H9 (cell line): ENCODE measurements around the gene RDH5. TPM values are rescaled to one million over a fixed set of nuclear protein-coding genes. Genes with fewer than 3 reads are reported as not detected.

Source experiments
- DNase-seq: peaks from one replicate; pipeline ENCODE4 v3.0.0-alpha.2; 2017
- H2AFZ ChIP-seq: one replicate; pipeline ENCODE4 v1.6.1; 2013; ENCODE audit warnings: mild to moderate bottlenecking, low read length, control low read depth, moderate library complexity
- H2AK5ac ChIP-seq: 2 replicates; pipeline ENCODE4 v1.6.1; 2013; ENCODE audit warnings: low read length, control low read depth, mixed read lengths; ENCODE audit not compliant: insufficient read length
- H2BK120ac ChIP-seq: one replicate; pipeline ENCODE4 v1.6.1; 2013; ENCODE audit warnings: low read depth, mild to moderate bottlenecking, low read length, control low read depth, inconsistent platforms; ENCODE audit not compliant: poor library complexity, severe bottlenecking
- H2BK12ac ChIP-seq: 2 replicates; pipeline ENCODE4 v1.6.1; 2013; ENCODE audit warnings: low read length, control low read depth, mixed read lengths, low read depth; ENCODE audit not compliant: insufficient read length
- H2BK15ac ChIP-seq: 2 replicates; pipeline ENCODE4 v1.6.1; 2013; ENCODE audit warnings: low read depth, low read length, control low read depth
- H2BK20ac ChIP-seq: one replicate; pipeline ENCODE4 v1.6.1; 2013; ENCODE audit warnings: low read depth, mild to moderate bottlenecking, low read length, control low read depth, inconsistent platforms; ENCODE audit not compliant: poor library complexity, severe bottlenecking
- H2BK5ac ChIP-seq: 2 replicates; pipeline ENCODE4 v1.6.1; 2013; ENCODE audit warnings: low read length, control low read depth, mixed read lengths; ENCODE audit not compliant: insufficient read length
- H3K14ac ChIP-seq: 2 replicates; pipeline ENCODE4 v1.6.1; 2013; ENCODE audit warnings: low read length, control low read depth; ENCODE audit not compliant: insufficient read depth
- H3K18ac ChIP-seq: 2 replicates; pipeline ENCODE4 v1.6.1; 2013; ENCODE audit warnings: low read depth, mild to moderate bottlenecking, mixed read lengths, low read length, control low read depth; ENCODE audit not compliant: insufficient read length
- H3K23ac ChIP-seq: 2 replicates; pipeline ENCODE4 v1.6.1; 2013; ENCODE audit warnings: low read length, control low read depth, mixed read lengths, low read depth; ENCODE audit not compliant: insufficient read length
- H3K23me2 ChIP-seq: 2 replicates; pipeline ENCODE4 v1.6.1; 2013; ENCODE audit warnings: low read depth, mild to moderate bottlenecking, mixed read lengths, low read length, control low read depth; ENCODE audit not compliant: insufficient read length, poor library complexity, severe bottlenecking
- H3K27ac ChIP-seq: 2 replicates; pipeline ENCODE4 v1.5.1; 2013; ENCODE audit warnings: low read length, control low read depth, mixed read lengths, low read depth; ENCODE audit not compliant: insufficient read length
- H3K27me3 ChIP-seq: 2 replicates; pipeline ENCODE4 v1.6.1; 2013; ENCODE audit warnings: low read length, control low read depth, inconsistent platforms; ENCODE audit not compliant: insufficient read depth
- H3K4ac ChIP-seq: 2 replicates; pipeline ENCODE4 v1.6.1; 2013; ENCODE audit warnings: low read depth, mild to moderate bottlenecking, control low read depth, inconsistent platforms, low read length, moderate library complexity
- H3K4me1 ChIP-seq: 2 replicates; pipeline ENCODE4 v1.6.1; 2013; ENCODE audit warnings: low read length, control low read depth, inconsistent platforms; ENCODE audit not compliant: insufficient read depth
- H3K4me2 ChIP-seq: 2 replicates; pipeline ENCODE4 v1.6.1; 2013; ENCODE audit warnings: low read length, control low read depth, mixed read lengths; ENCODE audit not compliant: insufficient read length, insufficient read depth
- H3K56ac ChIP-seq: 2 replicates; pipeline ENCODE4 v1.6.1; 2013; ENCODE audit warnings: low read depth, mild to moderate bottlenecking, mixed read lengths, low read length, control low read depth; ENCODE audit not compliant: insufficient read length
- H3K79me1 ChIP-seq: 2 replicates; pipeline ENCODE4 v1.6.1; 2013; ENCODE audit warnings: low read depth, mild to moderate bottlenecking, moderate library complexity, low read length, control low read depth, inconsistent platforms; ENCODE audit not compliant: insufficient read depth, poor library complexity, severe bottlenecking
- H3K79me2 ChIP-seq: 2 replicates; pipeline ENCODE4 v1.6.1; 2013; ENCODE audit warnings: low read length, control low read depth, inconsistent platforms; ENCODE audit not compliant: insufficient read depth
- H3K9ac ChIP-seq: 2 replicates; pipeline ENCODE4 v1.6.1; 2013; ENCODE audit warnings: low read length, control low read depth, mixed read lengths; ENCODE audit not compliant: insufficient read length; ENCODE audit errors: extremely low read depth
- H3K9me3 ChIP-seq: one replicate; pipeline ENCODE4 v1.6.1; 2013; ENCODE audit warnings: low read depth, low read length, inconsistent platforms; ENCODE audit not compliant: control insufficient read depth
- H3T11ph ChIP-seq: one replicate; pipeline ENCODE4 v1.6.1; 2013; ENCODE audit warnings: mild to moderate bottlenecking, low read length, control low read depth, inconsistent platforms
- H4K20me1 ChIP-seq: one replicate; pipeline ENCODE4 v1.6.1; 2013; ENCODE audit not compliant: control insufficient read depth, insufficient read length, insufficient read depth
- H4K5ac ChIP-seq: 2 replicates; pipeline ENCODE4 v1.6.1; 2013; ENCODE audit warnings: low read depth, mild to moderate bottlenecking, mixed read lengths, low read length, control low read depth; ENCODE audit not compliant: insufficient read length
- H4K8ac ChIP-seq: replicated peaks from 2 replicates; pipeline ENCODE4 v1.6.1; 2013; ENCODE audit warnings: low read length, control low read depth, mixed read lengths, low read depth; ENCODE audit not compliant: insufficient read length
- H4K91ac ChIP-seq: 2 replicates; pipeline ENCODE4 v1.6.1; 2013; ENCODE audit warnings: low read depth, mild to moderate bottlenecking, moderate library complexity, mixed read lengths, low read length, control low read depth; ENCODE audit not compliant: insufficient read length
- H3K27ac Mint-ChIP-seq, 3 experiments: 2 replicates in 2 of 3; 3 replicates in 1 of 3; pipeline ENCODE4 v1.8.0; 2020 to 2021; ENCODE audit warnings: mixed read lengths in 3 of 3, mild to moderate bottlenecking in 1 of 3, moderate library complexity in 1 of 3
- H3K27me3 Mint-ChIP-seq: 2 replicates; pipeline ENCODE4 v1.8.0; 2021; ENCODE audit warnings: low read depth, mild to moderate bottlenecking, moderate library complexity, mixed read lengths
- H3K36me3 Mint-ChIP-seq, 3 experiments: 2 replicates in 2 of 3; 3 replicates in 1 of 3; pipeline ENCODE4 v1.8.0; 2020 to 2021; ENCODE audit warnings: low read depth in 3 of 3, mixed read lengths in 3 of 3; ENCODE audit not compliant: insufficient read depth in 1 of 3
- H3K4me1 Mint-ChIP-seq, 2 experiments: 2 replicates each; pipeline ENCODE4 v1.8.0; 2020; ENCODE audit warnings: mixed read lengths in 2 of 2
- H3K4me3 Mint-ChIP-seq, 2 experiments: 2 replicates in 1 of 2; 3 replicates in 1 of 2; pipeline ENCODE4 v1.8.0; 2020 to 2021; ENCODE audit warnings: mild to moderate bottlenecking in 2 of 2, mixed read lengths in 2 of 2, moderate library complexity in 1 of 2
- H3K9me3 Mint-ChIP-seq, 2 experiments: 2 replicates in 1 of 2; 3 replicates in 1 of 2; pipeline ENCODE4 v1.8.0; 2020; ENCODE audit warnings: mild to moderate bottlenecking in 2 of 2, mixed read lengths in 2 of 2, moderate library complexity in 1 of 2
- WGBS: extraction: QIAGEN DNeasy Blood & Tissue Kit; methylation state at CpG from one replicate; pipeline ENCODE4 v1.1.7; 2013; ENCODE audit warnings: missing lambda C conversion rate, low lambda C conversion rate, mixed read lengths; ENCODE audit not compliant: insufficient read length; ENCODE audit errors: extremely low coverage; 5-methylcytosine and 5-hydroxymethylcytosine counted together
- total RNA-seq: library from RNA; stranded (reverse); gene quantifications from 2 replicates; pipeline ENCODE4 v1.2.1, GENCODE V29; 2021
- TF ChIP-seq, protein P1 (sequence below): fragments of 200-600 bp; sonication (generic); conservative IDR thresholded peaks from 3 replicates; pipeline ENCODE4 v1.8.0; 2021; ENCODE audit warnings: antibody characterized with exemption, mild to moderate bottlenecking

The RDH5 gene
- total RNA-seq, 1 experiment from 2014 or later = 6.6 TPM

DNA sequence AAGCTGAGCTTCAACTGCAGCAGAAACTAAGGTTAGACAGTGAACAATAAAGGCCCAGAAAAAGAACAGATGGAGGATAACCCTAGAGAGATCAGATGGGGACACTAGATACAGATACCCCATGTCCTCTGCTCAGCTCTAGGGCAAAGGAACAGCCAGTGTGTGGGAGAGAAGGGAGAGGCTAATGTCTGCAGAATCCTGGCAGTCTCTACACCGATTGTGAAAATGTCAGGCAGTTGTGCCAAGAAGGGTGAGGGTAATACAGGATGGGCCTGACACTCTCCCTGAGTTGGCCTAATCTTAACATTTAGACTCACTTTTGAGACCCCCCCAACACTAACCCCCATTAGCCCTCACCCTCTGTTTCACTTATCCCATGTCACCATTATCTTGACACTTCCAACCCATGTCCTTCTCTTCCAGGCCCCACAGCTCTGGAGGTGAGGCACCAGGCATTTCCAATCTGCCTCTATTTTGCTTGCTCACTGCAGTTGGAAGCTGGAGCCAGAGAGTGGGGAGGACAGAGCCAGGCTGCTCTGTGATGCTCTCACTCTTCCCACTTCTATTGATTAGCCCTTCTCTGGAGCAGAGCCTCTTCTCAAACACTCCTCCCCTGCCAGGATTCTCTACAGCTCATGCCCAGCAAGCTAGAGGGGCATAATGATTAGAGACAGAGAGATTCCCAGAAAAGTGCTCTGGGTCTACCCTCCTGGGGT, 7.3 kb upstream of the RDH5 start:
- Histone ChIP-seq H4K91ac (no peak overlapping the region), H3K79me2 (no peaks in the 10 kb centered on the region), H4K20me1 (no peaks in the 10 kb centered on the region), H3K27ac (no peak overlapping the region), H3T11ph (no peak overlapping the region), H3K23ac (no peak overlapping the region), H3K9ac (no peak overlapping the region), H4K5ac (no peak overlapping the region), H2BK120ac (no peak overlapping the region), H3K27me3 (no peaks in the 10 kb centered on the region; the same call in 1 of the 2 replicates), H3K23me2 (peaks cover 9% of the 10 kb centered on the region), H3K56ac (no peak overlapping the region), H3K4me2 (no peak overlapping the region), H2BK20ac (no peak overlapping the region), H3K4ac (no peak overlapping the region), H3K79me1 (no peaks in the 10 kb centered on the region), H2BK12ac (no peak overlapping the region), H3K14ac (no peak overlapping the region), H3K18ac (no peak overlapping the region), H2BK15ac (no peak overlapping the region), H2BK5ac (no peak overlapping the region), H3K4me1 (peaks cover 9% of the 10 kb centered on the region; the same call in 1 of the 2 replicates), H2AFZ (no peak overlapping the region), H4K8ac (no peak overlapping the region), H3K9me3 (no peaks in the 10 kb centered on the region), H2AK5ac (no peak overlapping the region)
- no CpG with 5 or more reads among the region's 1 CpG for WGBS
- Mint-ChIP-seq H3K36me3 (no peaks in the 10 kb centered on the region; a peak in 1 of 7 replicates), H3K27ac (no peak overlapping the region), H3K4me1 (peaks cover 37 to 39% of the 10 kb centered on the region in 2 experiments), H3K4me3 (no peak overlapping the region), H3K9me3 (peaks cover 0 to 3% of the 10 kb centered on the region in 2 experiments; a peak in 2 of 5 replicates), H3K27me3 (peaks cover 33% of the 10 kb centered on the region)
- no peak for DNase-seq
- TF ChIP-seq, protein P1, sequence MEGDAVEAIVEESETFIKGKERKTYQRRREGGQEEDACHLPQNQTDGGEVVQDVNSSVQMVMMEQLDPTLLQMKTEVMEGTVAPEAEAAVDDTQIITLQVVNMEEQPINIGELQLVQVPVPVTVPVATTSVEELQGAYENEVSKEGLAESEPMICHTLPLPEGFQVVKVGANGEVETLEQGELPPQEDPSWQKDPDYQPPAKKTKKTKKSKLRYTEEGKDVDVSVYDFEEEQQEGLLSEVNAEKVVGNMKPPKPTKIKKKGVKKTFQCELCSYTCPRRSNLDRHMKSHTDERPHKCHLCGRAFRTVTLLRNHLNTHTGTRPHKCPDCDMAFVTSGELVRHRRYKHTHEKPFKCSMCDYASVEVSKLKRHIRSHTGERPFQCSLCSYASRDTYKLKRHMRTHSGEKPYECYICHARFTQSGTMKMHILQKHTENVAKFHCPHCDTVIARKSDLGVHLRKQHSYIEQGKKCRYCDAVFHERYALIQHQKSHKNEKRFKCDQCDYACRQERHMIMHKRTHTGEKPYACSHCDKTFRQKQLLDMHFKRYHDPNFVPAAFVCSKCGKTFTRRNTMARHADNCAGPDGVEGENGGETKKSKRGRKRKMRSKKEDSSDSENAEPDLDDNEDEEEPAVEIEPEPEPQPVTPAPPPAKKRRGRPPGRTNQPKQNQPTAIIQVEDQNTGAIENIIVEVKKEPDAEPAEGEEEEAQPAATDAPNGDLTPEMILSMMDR = no peak
